ENCODE results near the gene CCDC40. TPM values are rescaled to one million over a fixed set of nuclear protein-coding genes. Genes with fewer than 3 reads are reported as not detected.

CCDC40 gene
- total and polyA plus RNA-seq, 8 donors, result 0.61 to 56.2 (median 3.8) TPM

GRCh38 chr17:80023481-80024205 is 12.8 kb upstream of the CCDC40 start:
- 41 to 62% (median 45%) methylated on average over 30 to 43 of the region's 43 CpGs for WGBS, 5 donors
- H3K9me3 ChIP-seq, result no peaks in the 10 kb centered on the region
- H3K4me1 ChIP-seq, result peaks cover 13 to 52% (median 33%) of the 10 kb centered on the region in 4 donors
- H3K27ac ChIP-seq, result peak overlapping the region in 1 of 5 donors; percentile 51
- peak overlapping the region in 3 of 4 donors; percentile 15 to 30 (median 28) for H3K4me3 ChIP-seq
- no peak for TF ChIP-seq EP300 (IDR thresholded peaks at IDR 0.05)
- no peak for TF ChIP-seq POLR2AphosphoS5 (IDR thresholded peaks at IDR 0.05)
- TF ChIP-seq POLR2A (IDR thresholded peaks at IDR 0.05), result no peak
- no peak for TF ChIP-seq CTCF (IDR thresholded peaks at IDR 0.05)
- intact Hi-C loops (cut with DNase I; ENCODE audit: low total_unique reads), result no loop called here
- H3K27me3 ChIP-seq, result no peaks in the 10 kb centered on the region
- no peaks in the 10 kb centered on the region for H3K36me3 ChIP-seq
- DNase-seq, result peak in 1 of 2 donors; percentile 51

- TF ChIP-seq CTCF (IDR thresholded peaks at IDR 0.05) (no peak), POLR2A (IDR thresholded peaks at IDR 0.05) (no peak), EP300 (IDR thresholded peaks at IDR 0.05) (no peak), POLR2AphosphoS5 (IDR thresholded peaks at IDR 0.05) (no peak)
- intact Hi-C loops (cut with DNase I; ENCODE audit: low total_unique reads), result no loop called here
- no peaks in the 10 kb centered on the region for H3K36me3 ChIP-seq
- DNase-seq, result no peak
- WGBS, 5 donors, result 47 to 63% (median 54%) methylated on average over 8 to 10 of the region's 10 CpGs
- peaks cover 19 to 59% (median 39%) of the 10 kb centered on the region in 4 donors for H3K4me1 ChIP-seq
- no peaks in the 10 kb centered on the region for H3K27me3 ChIP-seq
- H3K27ac ChIP-seq, result peak overlapping the region in 1 of 5 donors; percentile 51
- no peaks in the 10 kb centered on the region for H3K9me3 ChIP-seq
- H3K4me3 ChIP-seq, result peak overlapping the region in 3 of 4 donors; percentile 15 to 30 (median 28)
Measured at GRCh38 chr17:80024206-80024972, 12.1 kb upstream of the CCDC40 start.

GRCh38 chr17:80025140-80025539 is 11.3 kb upstream of the CCDC40 start:
- no peak overlapping the region for H3K4me3 ChIP-seq
- H3K36me3 ChIP-seq, result no peaks in the 10 kb centered on the region
- H3K27ac ChIP-seq, result no peak overlapping the region
- DNase-seq, result peak in 1 of 2 donors; percentile 60
- 39 to 74% (median 64%) methylated on average over 6 to 11 of the region's 11 CpGs for WGBS, 5 donors
- no peaks in the 10 kb centered on the region for H3K27me3 ChIP-seq
- no peaks in the 10 kb centered on the region for H3K9me3 ChIP-seq
- H3K4me1 ChIP-seq, result peaks cover 25 to 67% (median 43%) of the 10 kb centered on the region in 4 donors
- TF ChIP-seq POLR2A (IDR thresholded peaks at IDR 0.05) (no peak), EP300 (IDR thresholded peaks at IDR 0.05) (no peak), POLR2AphosphoS5 (IDR thresholded peaks at IDR 0.05) (no peak), CTCF (IDR thresholded peaks at IDR 0.05) (no peak)
- intact Hi-C loops (cut with DNase I; ENCODE audit: low total_unique reads), result no loop called here

- Histone ChIP-seq H3K9me3 (no peaks in the 10 kb centered on the region), H3K4me3 (no peak overlapping the region), H3K27me3 (no peaks in the 10 kb centered on the region), H3K27ac (no peak overlapping the region), H3K4me1 (peaks cover 32 to 73% (median 48%) of the 10 kb centered on the region in 4 donors), H3K36me3 (no peaks in the 10 kb centered on the region)
- intact Hi-C loops (cut with DNase I; ENCODE audit: low total_unique reads), result no loop called here
- DNase-seq, result no peak
- TF ChIP-seq POLR2A (IDR thresholded peaks at IDR 0.05), result no peak
- 81 to 88% (median 84%) methylated on average over 10 of the region's 10 CpGs for WGBS, 5 donors
Measured at GRCh38 chr17:80025796-80026195, 10.6 kb upstream of the CCDC40 start.

All from stomach (tissue), 9 donors.